ENCODE data around the gene OAS2.

The OAS2 gene

DNA sequence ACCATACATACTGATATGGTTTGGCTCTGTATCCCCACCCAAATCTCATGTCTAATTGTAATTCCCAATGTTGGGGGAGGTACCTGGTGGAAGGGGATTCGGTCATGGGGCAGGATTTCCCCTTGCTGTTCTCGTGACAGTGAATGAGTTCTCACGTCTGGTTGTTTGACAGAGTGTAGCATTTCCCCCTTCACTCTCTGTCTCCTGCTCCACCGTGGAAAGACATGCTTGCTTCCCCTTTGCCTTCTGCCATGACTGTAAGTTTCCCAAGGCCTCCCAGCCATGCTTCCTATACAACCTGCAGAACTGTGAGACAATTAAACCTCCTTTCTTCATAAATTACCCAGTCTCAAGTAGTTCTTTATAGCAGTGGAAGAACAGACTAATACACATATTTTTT is 49.4 kb downstream of the OAS2 start:
- no peak for DNase-seq

DNA sequence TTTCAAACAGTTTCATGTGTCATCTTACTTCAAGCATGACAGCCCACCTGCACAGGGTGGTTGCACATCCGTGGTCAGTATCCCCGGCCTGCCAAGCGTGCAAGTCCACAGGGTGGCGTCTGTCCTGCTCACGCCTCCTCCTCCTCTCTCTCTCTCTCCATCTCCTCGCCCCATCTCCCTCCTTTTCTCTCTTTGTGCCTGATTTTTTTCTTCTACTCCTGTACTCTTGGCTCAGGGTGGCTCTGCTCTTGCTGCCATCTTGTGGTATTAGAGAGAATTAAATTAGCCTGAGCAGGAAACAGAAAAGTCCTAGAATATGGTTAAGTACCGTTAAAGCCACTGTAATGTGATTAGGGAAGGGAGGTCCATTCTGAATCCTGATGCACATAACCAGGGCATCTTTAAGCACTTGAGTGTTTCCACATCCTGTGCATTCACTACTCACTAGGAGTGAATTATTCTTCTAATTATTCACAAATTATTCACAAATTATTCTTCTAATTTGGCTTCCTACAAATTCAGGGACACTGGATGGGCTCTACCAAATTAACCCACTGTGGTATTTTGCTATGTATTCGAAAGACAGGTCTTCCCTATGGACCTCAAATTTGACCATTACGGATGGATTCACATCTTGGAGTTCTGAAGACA is 52.7 kb downstream of the OAS2 start:
- peak; percentile 62 for DNase-seq

DNA sequence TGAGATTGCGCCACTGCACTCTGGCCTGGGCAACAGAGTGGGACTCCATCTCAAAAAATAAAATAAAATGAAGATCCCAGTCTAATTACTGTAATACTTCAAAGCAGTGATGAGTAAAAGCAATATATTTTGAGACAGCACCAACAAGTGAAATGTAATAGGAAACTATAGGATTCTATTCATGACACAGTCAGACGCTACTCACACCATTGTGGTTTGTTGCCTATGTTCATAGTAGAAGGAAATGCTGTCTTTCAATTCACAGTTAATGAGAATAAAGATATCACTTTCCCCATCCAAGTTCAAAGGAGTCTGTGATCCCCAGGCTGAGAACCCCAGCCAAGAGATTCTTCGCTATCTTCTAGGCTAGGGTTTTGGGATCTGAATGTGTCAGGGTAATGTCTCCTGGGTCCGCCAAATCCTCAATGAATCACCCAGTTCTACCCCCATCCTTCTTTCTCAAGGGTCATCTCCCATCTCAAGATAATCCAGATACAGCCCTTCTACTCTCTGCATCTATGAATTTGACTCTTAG is 61.7 kb downstream of the OAS2 start:
- DNase-seq, result no peak

DNA sequence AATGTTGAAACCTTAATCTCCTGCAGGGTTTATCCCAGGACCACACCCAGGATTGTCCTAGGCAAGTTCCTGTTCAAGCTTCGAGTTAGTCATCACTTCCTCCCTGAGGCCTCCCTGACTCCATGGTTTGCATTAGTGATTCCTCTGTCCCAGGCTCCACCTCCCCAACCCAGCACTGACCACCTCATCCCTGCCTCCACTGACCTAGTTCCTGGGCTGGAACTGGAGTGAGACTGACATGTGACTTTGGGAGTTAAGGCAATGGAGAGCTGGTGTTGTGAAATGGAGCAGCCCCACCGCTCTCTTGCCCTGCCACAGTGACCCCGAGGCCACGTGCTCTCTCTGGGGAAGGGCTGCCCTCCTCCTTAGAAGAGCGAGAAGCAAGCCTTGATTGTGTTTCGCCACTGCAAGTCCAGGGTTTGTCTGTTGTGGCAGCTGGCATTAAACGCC is 62.4 kb downstream of the OAS2 start:
- DNase-seq, result no peak

DNA sequence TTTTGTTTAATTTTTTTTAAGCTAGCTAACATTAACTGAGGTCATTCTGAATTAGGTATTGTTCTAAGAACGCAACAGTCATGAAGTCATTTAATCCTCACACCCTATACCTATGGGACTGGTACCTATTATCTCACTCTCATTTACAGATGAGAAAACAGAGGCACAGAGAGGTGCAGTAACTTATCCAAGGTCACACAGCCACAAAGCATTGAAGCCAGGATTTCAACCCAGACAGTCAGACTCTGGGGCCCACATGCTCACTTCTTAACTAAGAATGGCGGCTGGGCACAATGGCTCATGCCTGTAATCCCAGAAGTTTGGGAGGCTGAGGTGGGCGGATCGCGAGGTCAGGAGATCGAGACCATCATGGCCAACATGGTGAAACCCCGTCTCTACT is 63.2 kb downstream of the OAS2 start:
- no peak for DNase-seq

DNA sequence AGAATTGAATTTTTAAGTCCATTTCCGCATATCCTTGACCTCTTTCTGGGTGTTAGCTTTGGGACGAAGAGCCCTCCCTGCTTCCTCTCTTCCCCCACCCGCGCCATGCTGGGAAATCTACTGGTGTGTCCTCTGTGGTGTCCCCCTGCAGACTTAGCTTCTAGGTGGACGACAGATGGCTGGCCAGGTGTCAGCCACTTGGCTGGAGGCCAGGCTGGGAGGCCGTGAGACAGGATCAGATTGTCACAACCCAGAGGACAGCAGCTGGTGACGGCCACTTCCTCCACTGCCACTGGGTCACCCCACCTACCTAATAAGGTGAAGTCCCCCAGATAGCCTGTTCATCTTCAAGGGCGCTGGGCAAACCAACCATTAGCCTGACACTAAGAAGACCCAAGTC is 64.9 kb downstream of the OAS2 start:
- DNase-seq, result peak; percentile 25

DNA sequence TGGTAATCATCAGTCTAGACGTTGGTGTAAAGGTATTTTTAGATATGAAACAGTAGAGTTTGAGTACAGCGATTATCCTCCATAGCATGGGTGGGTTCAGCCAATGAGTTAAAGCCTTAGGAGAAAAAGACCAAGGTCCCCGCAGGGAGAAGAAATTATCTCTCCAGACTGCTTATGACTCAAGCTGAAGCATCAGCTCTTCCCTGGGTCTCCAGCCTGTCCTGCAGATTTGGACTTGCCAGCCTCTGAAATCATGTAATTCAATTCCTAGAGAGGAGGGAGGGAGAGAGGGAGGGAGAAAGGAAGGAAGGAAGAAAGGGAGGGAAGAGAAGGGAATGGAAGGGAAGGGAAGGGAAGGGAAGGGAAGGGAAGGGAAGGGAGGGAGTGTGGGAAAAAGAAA is 66.2 kb downstream of the OAS2 start:
- no peak for DNase-seq

DNA sequence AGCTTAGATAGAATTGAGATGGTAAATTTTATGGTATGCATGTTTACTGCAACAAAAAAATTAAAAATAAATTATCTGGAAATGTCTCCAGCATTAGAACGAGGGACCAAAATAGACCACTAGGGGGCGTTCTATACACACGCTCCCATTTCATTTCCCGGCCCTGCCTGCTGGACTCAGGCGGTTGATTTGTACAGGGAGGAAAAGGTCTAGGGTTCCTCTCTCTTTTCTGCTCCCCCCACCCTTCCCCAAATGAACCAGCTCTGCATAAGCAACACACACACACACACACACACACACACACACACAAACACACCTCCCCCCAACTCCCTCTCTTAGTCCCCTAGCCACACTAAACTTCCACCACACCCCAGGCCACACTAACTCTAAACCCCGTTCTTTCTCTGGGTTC is 70.4 kb downstream of the OAS2 start:
- DNase-seq, result peak; percentile 69

DNA sequence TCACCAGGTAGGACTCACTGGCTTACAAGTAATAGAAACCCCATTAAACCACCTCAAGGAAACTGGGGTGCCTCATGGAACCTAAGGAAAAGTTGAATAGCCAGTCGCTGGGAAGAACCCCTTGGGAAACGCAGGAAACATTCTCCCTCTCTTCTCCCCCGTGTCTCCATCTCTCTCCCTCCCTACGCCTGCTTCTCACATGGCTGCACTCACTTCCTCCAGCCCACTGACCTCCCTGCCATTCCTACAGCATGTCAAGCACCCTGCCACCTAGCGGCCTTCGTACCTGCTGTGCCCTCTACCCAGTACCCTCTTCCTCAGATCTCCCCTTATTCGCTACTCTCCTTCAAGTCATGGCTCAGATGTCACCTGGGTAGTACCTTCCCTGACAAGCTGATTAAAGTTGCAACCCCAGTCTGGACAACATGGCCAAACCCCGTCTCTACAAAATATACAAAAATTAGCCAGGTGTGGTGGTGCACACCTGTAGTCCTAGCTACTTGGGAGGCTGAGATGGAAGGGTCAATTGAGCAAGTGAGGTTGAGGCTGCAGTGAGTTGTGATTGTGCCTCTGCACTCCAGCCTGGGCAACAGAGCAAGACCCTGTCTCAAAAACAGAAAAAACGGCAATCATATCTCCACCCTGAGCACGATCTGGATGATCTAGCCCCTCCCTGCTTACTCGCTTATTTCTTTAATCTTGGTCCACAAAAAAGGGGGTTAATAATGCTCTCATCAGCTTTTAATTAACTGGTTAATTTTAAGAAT is 71.8 kb downstream of the OAS2 start:
- DNase-seq, result no peak

DNA sequence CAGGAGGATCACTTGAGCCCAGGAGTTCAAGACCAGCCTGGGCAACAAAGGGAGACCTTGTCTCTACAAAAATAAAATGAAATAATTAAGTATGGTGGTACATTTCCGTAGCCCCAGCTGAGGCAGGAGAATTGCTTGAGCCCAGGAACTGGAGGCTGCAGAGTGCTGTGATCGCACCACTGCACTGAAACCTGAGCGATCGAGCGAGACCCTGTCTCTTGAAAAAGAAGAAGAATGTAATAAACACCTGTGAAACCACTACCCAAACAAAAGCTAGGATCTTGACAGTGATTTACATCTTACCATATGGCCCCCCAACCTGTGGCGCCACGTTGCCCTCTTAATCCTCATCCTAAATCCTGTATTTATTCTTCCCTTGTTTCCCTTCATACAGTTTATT is 72.5 kb downstream of the OAS2 start:
- DNase-seq, result no peak

DNA sequence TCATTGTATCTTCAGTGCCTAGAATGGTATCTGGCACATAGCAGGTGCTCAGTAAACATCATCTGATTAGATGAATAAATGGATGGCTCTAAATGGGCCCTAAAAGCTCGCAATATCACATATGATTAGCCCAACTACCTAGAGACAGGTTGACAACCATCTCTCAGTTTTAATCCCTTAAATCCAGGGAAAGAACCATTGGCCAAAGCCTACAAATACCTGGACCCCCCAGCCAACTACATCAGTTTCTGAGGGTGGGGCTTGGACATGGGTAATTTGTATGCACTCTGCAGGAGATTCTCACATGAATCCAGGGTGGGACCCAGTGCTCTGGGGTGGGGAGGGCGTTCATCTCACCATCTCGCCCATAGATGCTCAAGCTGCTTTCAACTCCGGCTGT is 73.4 kb downstream of the OAS2 start:
- DNase-seq, result no peak

DNA sequence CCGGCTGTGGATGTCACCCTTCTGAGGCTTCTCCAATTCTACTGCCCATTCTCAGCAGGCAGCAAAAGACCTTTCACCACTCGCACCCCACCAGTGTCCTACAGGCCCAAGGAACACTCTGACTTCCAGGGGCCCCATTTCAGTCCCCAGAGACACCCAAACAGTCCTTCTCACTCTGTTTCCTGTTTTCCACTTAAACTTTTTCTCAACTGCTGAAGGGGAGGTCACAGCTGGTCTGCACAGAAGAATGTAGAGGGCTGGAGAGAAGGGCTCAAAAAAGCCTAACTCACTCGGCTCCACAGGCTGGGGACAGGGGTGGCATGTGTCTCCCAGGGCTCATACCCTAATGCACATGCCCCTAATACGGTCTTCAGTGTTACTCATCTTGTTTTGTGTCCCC is 74.0 kb downstream of the OAS2 start:
- DNase-seq, result no peak

DNA sequence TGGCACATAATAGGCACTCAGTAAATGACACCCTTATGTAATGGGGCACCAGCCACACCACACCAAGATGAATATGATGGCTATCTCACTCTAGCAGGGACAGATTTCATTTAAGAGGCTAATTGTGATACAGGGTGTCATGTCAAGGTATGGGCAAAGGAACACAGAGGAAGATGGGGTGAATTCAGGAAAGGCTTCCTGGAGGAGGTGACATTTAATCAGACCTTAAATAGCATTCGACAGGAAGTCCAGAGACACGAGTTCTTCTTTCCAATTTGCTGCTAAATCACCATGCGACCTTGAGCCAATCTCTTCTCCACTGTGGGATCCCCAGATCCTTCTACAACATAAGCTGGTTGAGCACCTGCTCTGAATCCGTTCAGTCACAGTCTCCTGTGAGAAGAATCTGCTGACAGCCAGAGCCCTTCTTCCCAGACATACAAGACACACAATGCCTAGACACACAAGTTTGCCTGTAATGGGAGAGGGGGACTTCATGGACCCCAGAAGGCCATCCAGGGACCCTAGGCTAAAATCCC is 76.7 kb downstream of the OAS2 start:
- no peak for DNase-seq

DNA sequence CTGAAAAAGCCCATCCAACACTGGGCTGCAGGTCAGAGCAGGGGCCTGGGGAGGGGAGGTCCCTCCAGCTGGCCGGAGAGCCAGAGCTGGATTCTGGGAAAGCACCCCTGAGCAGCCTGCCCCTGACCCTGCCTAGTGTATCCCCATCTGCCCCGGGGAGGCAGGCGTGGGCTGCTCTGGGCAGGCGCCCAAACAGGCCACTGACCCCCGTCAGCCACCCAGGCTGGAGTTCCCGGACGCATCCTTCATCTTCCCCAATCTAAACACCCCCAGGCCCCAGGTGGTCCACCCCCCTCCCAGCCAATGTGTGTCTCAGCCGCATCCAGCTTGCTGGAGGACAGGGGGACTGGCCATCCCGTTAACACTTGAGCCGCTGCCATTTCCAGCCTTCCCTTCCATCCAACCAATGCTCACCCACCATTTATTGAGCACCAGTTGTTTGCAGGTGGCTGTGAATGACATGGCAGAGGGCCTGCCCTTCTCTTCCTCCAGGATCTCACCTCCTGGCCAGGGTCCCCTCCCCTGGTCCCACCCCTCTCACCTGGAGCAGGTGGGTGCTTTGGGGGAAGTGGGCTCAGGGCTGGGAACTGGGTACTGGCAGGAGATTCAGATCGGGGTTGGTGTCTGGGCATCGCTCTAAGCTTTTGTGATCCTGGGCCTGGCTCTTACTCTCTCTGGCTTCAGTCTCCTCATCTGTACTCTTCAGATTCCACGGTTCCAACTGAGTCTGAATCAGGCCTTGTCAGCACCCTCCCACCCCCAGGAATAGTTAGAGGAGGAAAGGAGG is 77.5 kb downstream of the OAS2 start:
- no peak for DNase-seq

DNA sequence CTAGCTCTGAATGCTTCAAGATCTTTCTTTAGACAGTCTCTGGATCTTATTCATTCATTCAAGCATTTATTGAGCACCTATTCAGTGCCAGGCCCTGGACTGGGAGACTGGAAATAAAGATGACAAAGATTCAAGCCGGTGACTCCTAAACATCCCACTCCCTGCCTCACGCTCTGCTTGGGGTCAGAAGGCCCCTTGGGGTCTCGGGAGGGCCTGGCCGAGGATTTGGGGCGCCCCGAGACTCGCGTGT is 78.0 kb downstream of the OAS2 start:
- DNase-seq, result no peak

DNA sequence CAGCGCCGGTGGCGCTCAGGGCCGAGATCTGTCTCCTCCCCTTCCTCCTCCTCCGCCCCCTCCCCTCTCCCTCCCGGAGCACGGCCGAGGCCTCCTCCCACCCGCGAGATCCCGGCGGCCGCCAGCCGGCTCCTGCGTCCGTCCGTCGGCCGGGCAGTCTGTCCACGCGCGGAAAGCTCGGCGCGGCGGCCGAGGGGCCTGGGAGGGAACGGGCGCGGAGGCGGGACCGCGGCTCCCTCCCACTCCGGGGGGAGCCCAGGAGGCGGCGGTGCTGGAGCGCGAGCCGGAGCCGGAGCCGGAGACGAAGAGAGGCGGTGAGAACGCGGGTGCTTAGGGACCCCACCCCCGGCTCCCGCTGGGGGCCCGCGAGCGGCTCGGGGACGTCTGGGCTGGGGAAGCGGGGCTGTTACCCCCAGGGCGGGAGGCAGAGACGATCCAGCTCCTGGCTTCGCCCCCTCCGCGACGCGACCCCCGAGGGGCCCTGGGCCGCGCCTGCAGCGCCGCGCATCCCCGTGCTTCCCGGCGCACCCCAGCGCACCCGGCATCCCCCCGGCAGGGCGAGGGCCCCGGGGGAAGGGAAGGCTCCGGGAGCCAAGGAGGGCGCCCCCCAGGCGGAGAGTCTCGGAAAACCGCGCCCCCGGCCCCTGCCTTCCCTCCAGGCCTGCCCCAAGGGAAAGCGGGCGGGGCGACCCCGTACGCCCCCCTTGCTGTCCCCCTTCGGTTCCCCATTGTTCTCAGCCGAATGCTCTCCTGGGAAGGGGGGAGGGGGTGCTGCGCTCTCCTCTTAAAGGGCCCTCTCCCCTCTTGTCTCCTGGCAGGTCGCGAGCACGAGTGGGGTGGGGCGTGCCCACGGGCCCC is 78.5 kb downstream of the OAS2 start, which contains the start of gene DTX1:
TSS of gene DTX1 (plus strand) at position 100 of the 858 bp plus-strand sequence. CDS start 1,463 bp downstream, outside the sequence.
- DNase-seq, result peak; percentile 32

DNA sequence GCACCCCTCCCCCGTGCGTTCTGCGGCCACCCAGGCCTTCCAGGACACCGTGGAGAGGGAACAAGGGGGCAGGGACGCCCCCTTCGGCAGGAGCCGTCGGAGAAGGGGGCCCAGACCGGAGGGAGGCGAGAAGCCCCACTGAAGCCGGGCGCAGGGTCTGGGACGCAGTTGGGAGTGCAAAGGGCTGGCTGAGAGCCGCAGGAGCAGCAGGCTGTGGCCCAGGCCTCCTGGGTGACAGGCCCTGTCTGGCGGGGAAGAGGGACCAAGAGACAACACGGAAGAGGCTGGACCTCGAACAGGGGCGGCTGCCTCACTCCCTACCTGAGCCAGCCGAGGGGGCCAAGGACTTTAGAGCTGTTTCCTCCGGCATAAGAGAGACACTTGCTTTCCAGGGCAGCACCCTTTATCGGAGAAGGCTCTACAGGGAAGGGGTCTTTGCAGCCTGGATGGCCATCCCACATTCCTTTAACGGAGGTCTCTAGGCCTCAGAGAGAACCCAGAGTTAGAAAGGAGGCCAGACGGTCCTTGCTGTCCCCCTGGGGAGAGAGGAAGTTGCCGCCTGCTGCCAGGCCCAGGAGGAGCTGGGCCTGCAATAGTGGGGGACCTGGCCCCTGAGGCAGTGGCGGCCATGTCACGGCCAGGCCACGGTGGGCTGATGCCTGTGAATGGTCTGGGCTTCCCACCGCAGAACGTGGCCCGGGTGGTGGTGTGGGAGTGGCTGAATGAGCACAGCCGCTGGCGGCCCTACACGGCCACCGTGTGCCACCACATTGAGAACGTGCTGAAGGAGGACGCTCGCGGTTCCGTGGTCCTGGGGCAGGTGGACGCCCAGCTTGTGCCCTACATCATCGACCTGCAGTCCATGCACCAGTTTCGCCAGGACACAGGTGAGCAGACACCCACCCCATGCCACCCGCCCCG is 79.5 kb downstream of the OAS2 start:
- peak; percentile 9 for DNase-seq

DNA sequence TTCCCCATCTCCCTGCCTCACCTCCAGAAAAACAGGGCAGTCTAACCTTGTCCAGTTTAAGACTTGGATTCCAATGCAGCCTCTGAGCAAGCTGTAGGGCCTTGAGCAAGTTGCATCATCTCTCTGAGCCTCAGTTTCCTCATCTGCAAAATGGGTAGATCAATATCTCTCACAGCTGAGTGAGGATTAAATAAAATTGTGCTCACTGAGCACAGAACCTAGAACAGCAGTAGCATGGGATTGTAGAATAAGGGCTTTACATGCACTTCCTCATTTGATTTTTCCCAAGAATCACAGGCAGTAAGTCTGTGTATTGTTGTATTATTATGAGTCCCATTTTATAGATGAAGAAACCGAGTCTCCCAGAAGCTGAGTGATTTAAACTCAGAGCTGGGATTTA is 80.2 kb downstream of the OAS2 start:
- no peak for DNase-seq

DNA sequence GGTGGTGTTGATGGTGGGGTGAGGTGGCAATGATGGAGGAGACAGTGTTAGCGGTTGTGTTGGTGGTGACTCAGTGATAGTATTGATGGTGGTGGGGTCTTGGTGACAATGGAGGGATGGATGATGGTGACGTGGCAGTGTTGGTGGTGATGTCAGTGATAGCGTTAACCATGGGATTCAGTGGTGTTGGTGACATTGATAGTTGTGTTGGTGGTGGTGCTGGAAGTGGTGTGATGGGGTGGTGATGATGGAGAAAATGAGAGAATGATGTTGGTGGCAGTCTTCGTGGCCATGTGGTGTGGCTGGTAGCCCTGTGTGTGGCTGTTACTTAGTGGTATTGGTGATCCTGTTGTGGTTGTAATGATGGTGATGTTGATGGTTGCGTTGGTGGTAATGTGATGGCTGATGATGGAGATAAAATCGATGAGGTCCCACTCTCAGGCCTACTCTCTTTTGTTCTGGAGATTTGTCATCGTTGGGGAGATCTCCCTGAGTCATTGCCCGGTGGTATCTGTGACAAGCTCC is 80.8 kb downstream of the OAS2 start:
- DNase-seq, result no peak

DNA sequence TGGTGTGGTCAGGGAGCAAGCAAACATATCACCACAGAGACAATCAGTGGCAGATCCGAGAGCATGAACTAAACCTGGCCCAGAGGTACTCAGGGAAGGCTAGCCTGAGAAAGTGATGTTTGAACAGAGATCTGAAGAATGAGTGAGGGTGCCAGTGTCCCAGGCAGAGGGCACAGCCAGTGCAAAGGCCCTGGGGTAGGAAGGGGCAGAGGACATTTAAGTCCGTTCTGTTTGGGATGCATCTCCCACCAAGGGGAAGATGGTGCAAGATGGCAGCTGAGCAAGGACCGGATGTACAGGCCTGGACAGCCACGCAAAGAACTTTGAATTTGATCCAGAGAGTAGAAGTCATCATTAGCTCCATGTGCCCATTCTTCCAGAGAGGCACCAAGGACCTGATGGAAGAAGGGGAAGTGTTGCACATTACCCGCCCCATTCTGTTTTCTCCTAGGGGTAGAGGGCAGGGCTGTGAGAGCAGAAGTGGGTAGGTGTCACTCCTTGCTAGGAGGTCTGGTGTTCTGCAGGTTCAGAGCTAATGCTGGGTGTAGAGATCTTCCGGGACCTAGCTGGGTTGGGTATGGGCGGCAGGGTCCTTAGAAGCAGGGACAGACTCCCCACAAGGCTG is 82.1 kb downstream of the OAS2 start:
- DNase-seq, result no peak
